AG04449 (cell line): ENCODE data around the gene TTYH1.

Experiments
- CTCF ChIA-PET: fragments of 350-600 bp; formaldehyde crosslinking; extraction: SDS; loops from one replicate; lab custom pipeline; 2021; ENCODE audit warnings: antibody characterized with exemption; lab: Yijun Ruan, JAX
- POLR2A ChIA-PET: fragments of 400-600, 350-600 bp; formaldehyde crosslinking; extraction: SDS; loops from one replicate; lab custom pipeline; 2020; ENCODE audit warnings: antibody characterized with exemption, inconsistent platforms; lab: Yijun Ruan, JAX
- DNase-seq: peaks from one replicate; pipeline ENCODE4 v3.0.0-alpha.2; 2010; ENCODE audit warnings: low read depth, low spot score
- H3K4me3 ChIP-seq: 2 replicates; pipeline ENCODE4 v1.5.1; 2011; ENCODE audit warnings: low read depth, mild to moderate bottlenecking, control low read depth, low read length
- CTCF ChIP-seq: IDR thresholded peaks from one replicate; pipeline ENCODE4 v1.5.1; 2011; ENCODE audit warnings: mild to moderate bottlenecking, moderate library complexity, low read length, control low read depth, inconsistent platforms; ENCODE audit not compliant: insufficient read depth; ENCODE audit errors: missing control alignments

The TTYH1 gene

GRCh38 chr19:54451997-54452396, 36.7 kb downstream of the TTYH1 start:
- POLR2A ChIA-PET = interaction anchor here (3.2 kb wide), 1 partner anchor 11 kb away, joined by 18 read pairs; the partner anchor contains the start of gene LENG9
- no peak overlapping the region for H3K4me3 ChIP-seq
- DNase-seq = no peak
- CTCF ChIA-PET = interaction anchor here (1.3 kb wide), 1 partner anchor 8 kb away, joined by 5 read pairs; no protein-coding TSS in a partner anchor
- TF ChIP-seq CTCF = no peak

GRCh38 chr19:54452626-54453025, 37.4 kb downstream of the TTYH1 start:
- no peak overlapping the region for H3K4me3 ChIP-seq
- TF ChIP-seq CTCF = no peak
- no peak for DNase-seq
- ChIA-PET CTCF (no interaction called here), POLR2A (interaction anchor here (3.2 kb wide), 1 partner anchor 10 kb away, joined by 18 read pairs; the partner anchor contains the start of gene LENG9)

DNA sequence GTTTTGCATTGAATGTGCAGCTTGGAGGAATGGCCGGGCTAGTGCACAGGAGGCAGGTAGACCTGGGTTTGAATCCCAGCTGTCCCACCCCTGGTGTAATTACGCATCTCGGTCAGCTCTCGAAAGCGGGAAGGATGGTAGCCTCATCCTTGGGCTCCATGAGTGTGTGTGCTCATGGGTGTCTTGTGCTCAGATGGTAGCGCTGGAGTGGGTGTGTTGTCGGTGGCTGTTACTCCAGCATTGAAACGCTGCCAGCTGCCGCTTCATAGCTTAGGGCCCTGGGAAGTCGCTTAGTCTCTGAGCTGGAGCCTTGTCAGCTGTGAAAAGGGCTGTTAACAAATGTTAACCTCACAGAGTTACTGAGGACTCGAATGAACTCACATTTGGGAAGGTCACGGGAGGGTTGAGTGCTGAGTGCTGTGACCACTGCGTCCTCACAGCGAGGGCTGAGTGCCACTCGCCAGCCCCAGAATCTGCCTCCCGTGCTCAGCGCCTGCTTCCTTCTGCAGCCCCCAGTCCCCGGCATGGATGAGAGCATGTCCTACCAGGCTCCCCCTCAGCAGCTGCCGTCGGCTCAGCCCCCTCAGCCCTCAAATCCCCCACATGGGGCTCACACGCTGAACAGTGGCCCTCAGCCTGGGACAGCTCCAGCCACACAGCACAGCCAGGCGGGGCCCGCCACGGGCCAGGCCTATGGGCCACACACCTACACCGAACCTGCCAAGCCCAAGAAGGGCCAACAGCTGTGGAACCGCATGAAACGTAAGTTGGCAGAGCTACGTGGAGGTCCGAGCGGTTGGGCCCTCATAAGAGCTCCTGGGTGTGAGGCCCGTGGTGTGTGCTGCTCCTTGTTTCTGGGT, 38.9 kb downstream of the TTYH1 start:
- H3K4me3 ChIP-seq = no peak overlapping the region
- POLR2A ChIA-PET = interaction anchor here (1.0 to 2.5 kb wide), 3 partner anchors 8 to 19 kb away, joined by 3 to 12 read pairs (median 5); partner anchors contain the start of genes CDC42EP5 and LENG9
- CTCF ChIA-PET = interaction anchor here (1.1 to 1.2 kb wide), 2 partner anchors 9 to 16 kb away, joined by 3 to 4 read pairs; no protein-coding TSS in a partner anchor
- DNase-seq = no peak
- TF ChIP-seq CTCF = no peak

DNA sequence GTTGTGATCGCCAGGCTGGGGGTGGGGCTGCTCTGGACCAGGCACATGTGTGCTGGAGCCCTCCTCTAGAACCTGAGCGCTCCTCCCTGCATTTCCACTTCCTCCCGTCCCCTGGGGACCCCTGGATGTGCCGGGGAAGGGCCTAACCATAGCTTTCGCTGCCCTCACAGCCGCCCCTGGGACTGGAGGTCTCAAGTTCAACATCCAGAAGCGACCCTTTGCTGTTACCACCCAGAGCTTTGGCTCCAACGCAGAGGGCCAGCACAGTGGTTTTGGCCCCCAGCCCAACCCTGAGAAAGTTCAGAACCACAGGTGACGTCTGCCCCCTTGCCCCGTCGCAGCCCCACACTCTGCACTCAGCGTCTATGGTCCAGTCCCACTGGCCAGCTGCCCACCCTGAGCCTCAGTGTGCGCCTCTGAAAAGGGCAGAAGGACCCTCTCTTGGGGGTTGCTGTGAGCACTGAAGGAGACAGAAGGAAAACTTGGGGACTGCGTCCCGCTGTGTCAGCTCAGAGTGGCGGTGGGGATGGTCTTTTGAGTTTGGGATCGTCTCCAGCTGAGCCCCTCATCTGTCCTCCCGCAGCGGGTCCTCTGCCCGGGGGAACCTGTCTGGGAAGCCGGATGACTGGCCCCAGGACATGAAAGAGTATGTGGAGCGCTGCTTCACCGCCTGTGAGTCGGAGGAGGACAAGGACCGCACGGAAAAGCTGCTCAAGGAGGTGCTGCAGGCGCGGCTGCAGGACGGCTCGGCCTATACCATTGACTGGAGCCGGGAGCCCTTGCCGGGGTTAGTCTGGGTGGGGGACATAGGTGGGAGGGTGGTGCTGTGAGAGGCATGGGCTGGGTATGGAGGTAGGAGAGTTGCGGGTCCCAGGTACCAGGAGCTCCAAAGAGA, 39.8 kb downstream of the TTYH1 start:
- H3K4me3 ChIP-seq = no peak overlapping the region
- CTCF ChIA-PET = interaction anchor here (1.1 kb wide), 1 partner anchor 16 kb away, joined by 3 read pairs; no protein-coding TSS in a partner anchor
- no peak for TF ChIP-seq CTCF
- POLR2A ChIA-PET = interaction anchor here (0.6 to 2.5 kb wide), 3 partner anchors 8 to 614 kb away, joined by 3 to 12 read pairs (median 3); partner anchors contain the start of genes CDC42EP5 and LENG9
- no peak for DNase-seq

- DNase-seq = no peak
- POLR2A ChIA-PET = interaction anchor here (0.7 kb wide), 1 partner anchor 674 kb away, joined by 3 read pairs; no protein-coding TSS in a partner anchor
- H3K4me3 ChIP-seq = no peak overlapping the region
- no peak for TF ChIP-seq CTCF
- CTCF ChIA-PET = no interaction called here
Measured at GRCh38 chr19:54455786-54456422, 40.6 kb downstream of the TTYH1 start.
